Naive thymus-derived CD4-positive, alpha-beta T cell (primary cell): ENCODE measurements around the gene MEGF11. TPM values are rescaled to one million over a fixed set of nuclear protein-coding genes. Genes with fewer than 3 reads are reported as not detected.

ENCODE experiments used
- ATAC-seq: fragments of 150-1000 bp; cut with Tn5 transposase; 2 replicates; pipeline ENCODE4 v1.10.0; 2021; ENCODE audit warnings: mild to moderate bottlenecking, moderate library complexity
- CTCF ChIA-PET: fragments of 350-600 bp; sonication (Branson Sonifier 250); formaldehyde crosslinking; loops from one replicate; lab custom pipeline; 2021; ENCODE audit warnings: antibody characterized with exemption; lab: Charles Lee
- POLR2A ChIA-PET: fragments of 350-600 bp; sonication (Branson Sonifier 250); formaldehyde crosslinking; loops from one replicate; lab custom pipeline; 2021; ENCODE audit warnings: antibody characterized with exemption, inconsistent platforms; lab: Charles Lee
- DNase-seq, 9 donors: peaks; one replicate each; pipeline versions ENCODE4 v3.0.0 to v3.0.0-alpha.2; 2020 to 2022; ENCODE audit warnings: mixed read lengths in 1 of 9
- H3K27ac ChIP-seq: one replicate; pipeline ENCODE4 v1.7.0; 2013; ENCODE audit warnings: mild to moderate bottlenecking, low read depth, low read length, moderate library complexity
- H3K27me3 ChIP-seq, 2 donors: one replicate each; pipeline ENCODE4 v1.7.0; 2013; ENCODE audit warnings: low read length in 2 of 2, mild to moderate bottlenecking in 2 of 2, moderate library complexity in 2 of 2; ENCODE audit not compliant: control insufficient read depth in 2 of 2, insufficient read depth in 2 of 2
- H3K36me3 ChIP-seq, 3 experiments: 1 replicate in 2 of 3; 2 replicates in 1 of 3; pipeline ENCODE4 v1.7.0; 2013; ENCODE audit warnings: low read length in 3 of 3, mild to moderate bottlenecking in 3 of 3, moderate library complexity in 1 of 3; ENCODE audit not compliant: insufficient read depth in 3 of 3, control insufficient read depth in 2 of 3
- H3K4me1 ChIP-seq, 2 donors: one replicate each; pipeline ENCODE4 v1.7.0; 2013; ENCODE audit warnings: low read length in 2 of 2, mild to moderate bottlenecking in 2 of 2, moderate library complexity in 1 of 2; ENCODE audit not compliant: control insufficient read depth in 2 of 2, insufficient read depth in 2 of 2
- H3K4me3 ChIP-seq: 2 replicates; pipeline ENCODE4 v1.7.0; 2013; ENCODE audit warnings: mild to moderate bottlenecking, low read length
- H3K9me3 ChIP-seq, 3 experiments: 1 replicate in 2 of 3; 2 replicates in 1 of 3; pipeline ENCODE4 v1.7.0; 2013; ENCODE audit warnings: low read length in 3 of 3; ENCODE audit not compliant: control insufficient read depth in 2 of 3
- H3K27ac Mint-ChIP-seq, 9 donors: one replicate each; pipeline ENCODE4 v1.8.0; 2020 to 2022; ENCODE audit warnings: mixed read lengths in 9 of 9, mild to moderate bottlenecking in 8 of 9, moderate library complexity in 5 of 9, inconsistent platforms in 2 of 9
- H3K27me3 Mint-ChIP-seq, 5 donors: one replicate each; pipeline ENCODE4 v1.8.0; 2021 to 2022; ENCODE audit warnings: mixed read lengths in 5 of 5, mild to moderate bottlenecking in 1 of 5
- H3K36me3 Mint-ChIP-seq, 5 donors: one replicate each; pipeline ENCODE4 v1.8.0; 2020 to 2022; ENCODE audit warnings: mixed read lengths in 5 of 5, mild to moderate bottlenecking in 3 of 5, inconsistent platforms in 1 of 5
- H3K4me1 Mint-ChIP-seq, 7 donors: one replicate each; pipeline ENCODE4 v1.8.0; 2020 to 2022; ENCODE audit warnings: mixed read lengths in 7 of 7, mild to moderate bottlenecking in 3 of 7, inconsistent platforms in 1 of 7
- H3K4me3 Mint-ChIP-seq, 10 donors: one replicate each; pipeline ENCODE4 v1.8.0; 2020 to 2022; ENCODE audit warnings: mild to moderate bottlenecking in 10 of 10, mixed read lengths in 10 of 10, moderate library complexity in 6 of 10, inconsistent platforms in 2 of 10
- H3K9me3 Mint-ChIP-seq, 11 donors: one replicate each; pipeline ENCODE4 v1.8.0; 2020 to 2022; ENCODE audit warnings: mixed read lengths in 11 of 11, mild to moderate bottlenecking in 4 of 11, inconsistent platforms in 1 of 11, moderate library complexity in 1 of 11
- intact Hi-C, 2 donors: fragments of 100-400 bp; cut with micrococcal nuclease; formaldehyde crosslinking; loops; one replicate each; pipeline ENCODE4 v1.15.1; 2023
- polyA plus RNA-seq, 2 donors: library from polyadenylated mRNA; unstranded; fragments of 300-500 nt; fragmentation: Illumina TruSeq; gene quantifications; one replicate each; pipeline ENCODE4 v1.2.3, GENCODE V29; 2021
- total RNA-seq, 6 experiments: library from RNA in 5 of 6; stranded (reverse) in 5 of 6; gene quantifications; 1 replicate in 5 of 6; 2 replicates in 1 of 6; pipeline ENCODE4 v1.2.3 and lab custom pipeline; 2021 to 2026

MEGF11 gene
- total and polyA plus RNA-seq, 7 experiments from 2014 or later: 0.45 TPM; not detected in 6

GRCh38 chr15:65925338-65925737 is 328.2 kb downstream of the MEGF11 start:
- H3K27me3 ChIP-seq: no peaks in the 10 kb centered on the region
- intact Hi-C loops: no loop called here
- no peak for DNase-seq
- Mint-ChIP-seq H3K36me3 (peaks cover 0 to 11% (median 0%) of the 10 kb centered on the region in 5 donors), H3K27me3 (no peaks in the 10 kb centered on the region), H3K27ac (peak overlapping the region in 1 of 9 donors; percentile 60), H3K4me1 (peaks cover 0 to 4% (median 0%) of the 10 kb centered on the region in 7 donors), H3K9me3 (no peaks in the 10 kb centered on the region), H3K4me3 (no peak overlapping the region)
- H3K4me1 ChIP-seq: no peaks in the 10 kb centered on the region
- H3K4me3 ChIP-seq: no peak overlapping the region
- no peak overlapping the region for H3K27ac ChIP-seq
- CTCF ChIA-PET: interaction anchor here (0.6 to 1.8 kb wide), 3 partner anchors 10 to 213 kb away, joined by 3 to 4 read pairs (median 3); no protein-coding TSS in a partner anchor
- H3K36me3 ChIP-seq: no peaks in the 10 kb centered on the region
- ATAC-seq: no peak
- POLR2A ChIA-PET: no interaction called here
- no peaks in the 10 kb centered on the region for H3K9me3 ChIP-seq

GRCh38 chr15:65924004-65924403 is 329.5 kb downstream of the MEGF11 start:
- ATAC-seq (no peak), DNase-seq (no peak)
- Histone ChIP-seq H3K27ac (no peak overlapping the region), H3K27me3 (no peaks in the 10 kb centered on the region), H3K36me3 (no peaks in the 10 kb centered on the region), H3K4me3 (no peak overlapping the region), H3K4me1 (no peaks in the 10 kb centered on the region), H3K9me3 (no peaks in the 10 kb centered on the region)
- ChIA-PET CTCF (interaction anchor here (1.0 to 1.8 kb wide), 2 partner anchors 14 to 54 kb away, joined by 3 read pairs; no protein-coding TSS in a partner anchor), POLR2A (no interaction called here)
- no peak overlapping the region for H3K27ac Mint-ChIP-seq
- H3K9me3 Mint-ChIP-seq: no peaks in the 10 kb centered on the region
- H3K36me3 Mint-ChIP-seq: peaks cover 0 to 13% (median 0%) of the 10 kb centered on the region in 5 donors
- H3K27me3 Mint-ChIP-seq: no peaks in the 10 kb centered on the region
- no peak overlapping the region for H3K4me3 Mint-ChIP-seq
- H3K4me1 Mint-ChIP-seq: peaks cover 0 to 7% (median 0%) of the 10 kb centered on the region in 7 donors
- intact Hi-C loops: no loop called here

GRCh38 chr15:65923264-65923663 is 330.3 kb downstream of the MEGF11 start:
- H3K4me1 ChIP-seq: no peaks in the 10 kb centered on the region
- H3K4me1 Mint-ChIP-seq: peaks cover 0 to 15% (median 0%) of the 10 kb centered on the region in 7 donors
- ChIA-PET CTCF (no interaction called here), POLR2A (no interaction called here)
- intact Hi-C loops: no loop called here
- H3K36me3 ChIP-seq: no peaks in the 10 kb centered on the region
- no peaks in the 10 kb centered on the region for H3K9me3 ChIP-seq
- H3K4me3 ChIP-seq: no peak overlapping the region
- H3K4me3 Mint-ChIP-seq: no peak overlapping the region
- no peak for ATAC-seq
- H3K36me3 Mint-ChIP-seq: peaks cover 0 to 18% (median 0%) of the 10 kb centered on the region in 5 donors
- no peaks in the 10 kb centered on the region for H3K27me3 Mint-ChIP-seq
- no peak overlapping the region for H3K27ac ChIP-seq
- DNase-seq: no peak
- peak overlapping the region in 2 of 9 donors; percentile 2 to 82 for H3K27ac Mint-ChIP-seq
- H3K27me3 ChIP-seq: no peaks in the 10 kb centered on the region
- no peaks in the 10 kb centered on the region for H3K9me3 Mint-ChIP-seq

GRCh38 chr15:65922621-65923020 is 330.9 kb downstream of the MEGF11 start:
- H3K27me3 ChIP-seq: no peaks in the 10 kb centered on the region
- Mint-ChIP-seq H3K27me3 (no peaks in the 10 kb centered on the region), H3K4me3 (no peak overlapping the region), H3K27ac (peak overlapping the region in 2 of 9 donors; percentile 2 to 82), H3K36me3 (peaks cover 0 to 21% (median 0%) of the 10 kb centered on the region in 5 donors), H3K4me1 (peaks cover 0 to 21% (median 0%) of the 10 kb centered on the region in 7 donors), H3K9me3 (no peaks in the 10 kb centered on the region)
- ATAC-seq: no peak
- H3K9me3 ChIP-seq: no peaks in the 10 kb centered on the region
- no peak overlapping the region for H3K27ac ChIP-seq
- no peaks in the 10 kb centered on the region for H3K36me3 ChIP-seq
- ChIA-PET POLR2A (interaction anchor here (0.6 kb wide), 1 partner anchor 192 kb away, joined by 3 read pairs; no protein-coding TSS in a partner anchor), CTCF (no interaction called here)
- H3K4me3 ChIP-seq: no peak overlapping the region
- H3K4me1 ChIP-seq: no peaks in the 10 kb centered on the region
- intact Hi-C loops: no loop called here
- no peak for DNase-seq

- no peaks in the 10 kb centered on the region for H3K27me3 ChIP-seq
- intact Hi-C loops: no loop called here
- no peak overlapping the region for H3K4me3 ChIP-seq
- Mint-ChIP-seq H3K36me3 (peaks cover 0 to 17% (median 0%) of the 10 kb centered on the region in 5 donors), H3K27ac (peak overlapping the region in 1 of 9 donors; percentile 30), H3K9me3 (no peaks in the 10 kb centered on the region), H3K4me1 (peaks cover 0 to 28% (median 2%) of the 10 kb centered on the region in 7 donors), H3K27me3 (no peaks in the 10 kb centered on the region), H3K4me3 (no peak overlapping the region)
- ATAC-seq (no peak), DNase-seq (no peak)
- no peaks in the 10 kb centered on the region for H3K36me3 ChIP-seq
- ChIA-PET CTCF (no interaction called here), POLR2A (no interaction called here)
- H3K4me1 ChIP-seq: no peaks in the 10 kb centered on the region
- no peak overlapping the region for H3K27ac ChIP-seq
- no peaks in the 10 kb centered on the region for H3K9me3 ChIP-seq
Observed at GRCh38 chr15:65921780-65922179, 331.8 kb downstream of the MEGF11 start.

- ChIA-PET CTCF (no interaction called here), POLR2A (interaction anchor here (0.6 kb wide), 1 partner anchor 48 kb away, joined by 7 read pairs; no protein-coding TSS in a partner anchor)
- intact Hi-C loops: no loop called here
- Histone ChIP-seq H3K36me3 (no peaks in the 10 kb centered on the region), H3K27ac (no peak overlapping the region), H3K27me3 (no peaks in the 10 kb centered on the region), H3K9me3 (no peaks in the 10 kb centered on the region), H3K4me3 (no peak overlapping the region), H3K4me1 (no peaks in the 10 kb centered on the region)
- DNase-seq: no peak
- Mint-ChIP-seq H3K9me3 (no peaks in the 10 kb centered on the region), H3K27ac (peak overlapping the region in 1 of 9 donors; percentile 55), H3K4me1 (peaks cover 0 to 37% (median 2%) of the 10 kb centered on the region in 7 donors), H3K27me3 (no peaks in the 10 kb centered on the region), H3K36me3 (peaks cover 0 to 18% (median 0%) of the 10 kb centered on the region in 5 donors), H3K4me3 (no peak overlapping the region)
- no peak for ATAC-seq
Observed at GRCh38 chr15:65920825-65921309, 332.7 kb downstream of the MEGF11 start.

GRCh38 chr15:65920121-65920520 is 333.4 kb downstream of the MEGF11 start:
- Mint-ChIP-seq H3K36me3 (peaks cover 0 to 20% (median 0%) of the 10 kb centered on the region in 5 donors), H3K27ac (peak overlapping the region in 1 of 9 donors; percentile 30), H3K4me3 (no peak overlapping the region), H3K9me3 (no peaks in the 10 kb centered on the region), H3K27me3 (no peaks in the 10 kb centered on the region), H3K4me1 (peaks cover 0 to 44% (median 4%) of the 10 kb centered on the region in 7 donors)
- CTCF ChIA-PET: no interaction called here
- no peaks in the 10 kb centered on the region for H3K27me3 ChIP-seq
- H3K4me3 ChIP-seq: no peak overlapping the region
- H3K27ac ChIP-seq: no peak overlapping the region
- POLR2A ChIA-PET: no interaction called here
- intact Hi-C loops: no loop called here
- no peaks in the 10 kb centered on the region for H3K36me3 ChIP-seq
- no peak for DNase-seq
- no peak for ATAC-seq
- H3K4me1 ChIP-seq: no peaks in the 10 kb centered on the region
- no peaks in the 10 kb centered on the region for H3K9me3 ChIP-seq
